Measurements from ENCODE around the gene LUC7L2. TPM values are rescaled to one million over a fixed set of nuclear protein-coding genes. Genes with fewer than 3 reads are reported as not detected.

The LUC7L2 gene
- total and polyA plus RNA-seq, 2 of the 8 experiments (the other 6 are each of a cell fraction or from before 2014, with no cell fraction given): 22.9 to 67.8 TPM

GRCh38 chr7:139382439-139382838 is 22.7 kb downstream of the LUC7L2 start:
- Histone ChIP-seq H2AFZ (ENCODE audit: low read length) (no peak overlapping the region), H2BK5ac (ENCODE audit: low read depth, low read length) (no peak overlapping the region), H4K20me1 (replicated peaks in 1 of 2; ENCODE audit: control insufficient read depth in 1 of 2, insufficient read depth in 2 of 2, low read length in 2 of 2) (peaks cover 0 to 3% of the 10 kb centered on the region in 2 experiments), H3K27ac (ENCODE audit: low read depth, low read length) (no peak overlapping the region), H3K9me3 (ENCODE audit: insufficient read depth in 2 of 2, low read depth in 1 of 2, low read length in 1 of 2) (no peaks in the 10 kb centered on the region), H4K5ac (ENCODE audit: insufficient read length, low read depth, low read length) (no peak overlapping the region), H2BK15ac (ENCODE audit: low read length) (no peak overlapping the region), H3K27me3 (replicated peaks in 1 of 4; ENCODE audit: control insufficient read depth in 3 of 4, extremely low read depth in 1 of 4, insufficient read depth in 3 of 4, low read length in 3 of 4) (no peaks in the 10 kb centered on the region), H3K56ac (replicated peaks; ENCODE audit: insufficient read length, low read depth, low read length) (no peak overlapping the region), H3K9ac (replicated peaks in 1 of 4; ENCODE audit: extremely low read depth in 1 of 4, low read depth in 3 of 4, low read length in 3 of 4) (no peak overlapping the region), H3K4me1 (replicated peaks in 1 of 4; ENCODE audit: control insufficient read depth in 3 of 4, insufficient read depth in 4 of 4, low read length in 3 of 4) (no peaks in the 10 kb centered on the region), H3K23me2 (ENCODE audit: low read depth, low read length) (no peaks in the 10 kb centered on the region), H2AK5ac (ENCODE audit: low read depth, low read length) (no peak overlapping the region), H3K18ac (ENCODE audit: extremely low read depth, low read length) (no peak overlapping the region), H2BK20ac (ENCODE audit: low read length) (no peak overlapping the region), H3K4me3 (ENCODE audit: extremely low read depth in 1 of 4, insufficient read depth in 2 of 4, low read depth in 3 of 4, low read length in 4 of 4) (no peak overlapping the region), H2BK12ac (ENCODE audit: low read depth, low read length) (no peak overlapping the region), H3K23ac (ENCODE audit: insufficient read length) (no peak overlapping the region), H3K4ac (replicated peaks; ENCODE audit: insufficient read length, low read depth, low read length) (no peak overlapping the region), H3K4me2 (ENCODE audit: insufficient read depth in 1 of 2, low read depth in 2 of 2, low read length in 2 of 2) (no peak overlapping the region), H3K79me2 (ENCODE audit: control insufficient read depth in 1 of 2, insufficient read depth in 2 of 2, low read length in 2 of 2) (peaks cover 0 to 26% of the 10 kb centered on the region in 2 experiments; a peak in 1 of 4 replicates), H2BK120ac (replicated peaks; ENCODE audit: low read depth, low read length) (no peak overlapping the region), H4K91ac (replicated peaks; ENCODE audit: insufficient read length, low read length) (no peak overlapping the region), H3K14ac (ENCODE audit: insufficient read length) (no peak overlapping the region), H4K8ac (ENCODE audit: extremely low read depth, insufficient read depth, low read length) (no peak overlapping the region), H3K36me3 (ENCODE audit: control insufficient read depth in 2 of 4, insufficient read depth in 4 of 4, low read length in 3 of 4) (peaks cover 0 to 58% (median 11%) of the 10 kb centered on the region in 4 experiments; a peak in 6 of 8 replicates), H3K79me1 (ENCODE audit: low read depth, low read length) (no peaks in the 10 kb centered on the region)
- DNase-seq (ENCODE audit: low read depth in 1 of 2, low spot score in 2 of 2): no peak
- WGBS, 2 experiments (ENCODE audit: extremely low coverage in 1 of 2, insufficient coverage in 1 of 2, insufficient read length in 1 of 2, insufficient replicate concordance in 2 of 2, low coverage in 1 of 2, low lambda C conversion rate in 2 of 2, missing lambda C conversion rate in 1 of 2): 93% methylated on average over 6 of the region's 6 CpGs; no CpG with 5 or more reads in 1 of the 2 experiments
- ChIA-PET CTCF (ENCODE audit: partially characterized antibody) (no interaction called here), POLR2A (ENCODE audit: partially characterized antibody) (interaction anchor here (2.0 kb wide), 1 partner anchor 22 kb away, joined by 6 read pairs; the partner anchor contains the start of gene LUC7L2)
- FAIRE-seq: no peak
- TF ChIP-seq GABPA (IDR thresholded peaks at IDR 0.05; ENCODE audit: borderline replicate concordance, insufficient read depth, low read length): no peak
- no peak for TF ChIP-seq EZH2 (IDR thresholded peaks at IDR 0.05; ENCODE audit: low read depth, low read length, severe bottlenecking)
- no peak for TF ChIP-seq JUN (IDR thresholded peaks at IDR 0.05; ENCODE audit: low read depth, low read length)
- TF ChIP-seq KDM4A (IDR thresholded peaks at IDR 0.05; ENCODE audit: low read depth, low read length, severe bottlenecking): no peak
- TF ChIP-seq E2F6 (IDR thresholded peaks at IDR 0.05): no peak
- no peak for TF ChIP-seq HDAC6 (IDR thresholded peaks at IDR 0.05; ENCODE audit: low read depth, low read length)
- TF ChIP-seq NRF1 (IDR thresholded peaks at IDR 0.05; ENCODE audit: low read depth, low read length): no peak
- TF ChIP-seq SP4 (IDR thresholded peaks at IDR 0.05; ENCODE audit: low read length): no peak
- no peak for TF ChIP-seq BCL11A (IDR thresholded peaks at IDR 0.05; ENCODE audit: low read depth in 2 of 2, low read length in 2 of 2)
- no peak for TF ChIP-seq RBBP5 (IDR thresholded peaks at IDR 0.05; ENCODE audit: borderline replicate concordance, low read depth, low read length)
- no peak for TF ChIP-seq POU5F1 (IDR thresholded peaks at IDR 0.05; ENCODE audit: low read depth, low read length)
- no peak for TF ChIP-seq RAD21 (IDR thresholded peaks at IDR 0.05 in 1 of 2, conservative IDR thresholded peaks at IDR 0.05 in 1 of 2; ENCODE audit: low read depth in 2 of 2, low read length in 2 of 2)
- no peak for TF ChIP-seq MAFK (IDR thresholded peaks at IDR 0.05; ENCODE audit: low read depth, low read length)

Measured in H1 (cell line).